Measurements from ENCODE around the gene CLIC5.

CLIC5 gene

DNA sequence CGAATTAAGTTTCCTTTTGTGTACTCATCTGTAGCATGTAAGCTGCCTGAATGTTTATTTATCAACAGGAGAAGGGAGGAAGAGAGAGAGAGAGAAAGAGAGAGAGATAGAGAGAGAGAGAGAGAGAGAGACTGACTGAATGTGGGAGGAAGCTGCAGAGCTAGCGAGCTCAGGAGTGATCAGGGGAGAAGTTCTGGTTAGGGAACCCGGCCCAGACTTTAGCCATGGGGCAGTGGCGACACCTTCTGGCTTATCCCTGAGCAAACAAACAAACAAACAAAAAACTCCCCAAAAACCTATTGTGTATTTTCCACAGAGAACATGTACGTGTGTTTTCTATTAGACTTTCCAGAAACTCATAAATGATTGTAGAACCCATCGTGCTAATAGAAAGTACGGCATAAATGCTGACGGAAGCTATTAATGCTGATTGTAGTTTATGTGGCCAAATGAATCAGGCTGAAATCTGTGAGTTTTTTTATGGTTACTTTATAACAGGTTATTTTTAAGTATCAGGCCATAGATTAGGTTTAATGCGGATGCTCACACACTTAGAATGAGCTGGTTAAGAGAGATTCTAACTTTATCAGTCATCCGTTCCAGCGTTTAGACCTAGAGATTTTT lies 92.8 kb downstream of the CLIC5 start:
- peak; percentile 70 for DNase-seq

DNA sequence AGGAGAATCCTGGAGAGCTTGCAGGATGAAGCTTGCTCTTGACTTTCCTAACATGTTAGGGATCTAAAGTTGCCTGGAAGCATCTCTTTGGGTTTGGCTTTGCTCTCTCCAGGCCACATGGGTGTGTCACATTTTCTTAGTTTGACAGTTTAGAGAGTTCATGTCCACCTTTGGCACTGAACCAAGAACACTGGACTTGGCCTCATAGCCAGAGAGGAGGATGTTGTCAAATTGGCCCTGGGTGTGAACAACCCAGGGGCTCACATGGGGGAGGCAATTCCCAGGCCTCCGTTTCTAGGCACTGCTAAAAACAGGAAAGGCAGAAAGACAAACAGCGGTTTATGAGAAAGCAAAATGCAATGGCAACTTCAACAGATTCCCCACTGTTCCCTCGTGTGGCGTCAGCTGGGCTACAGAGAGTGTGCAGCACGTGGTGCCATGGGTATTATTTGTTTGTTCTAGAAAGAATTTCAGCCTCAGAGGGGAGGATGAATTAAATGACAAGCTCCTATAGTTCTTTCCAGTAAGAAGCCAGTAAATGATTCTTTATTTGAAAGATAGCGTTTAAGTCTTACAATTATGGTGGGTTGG lies 93.9 kb downstream of the CLIC5 start:
- no peak for DNase-seq

GRCh38 chr6:45920819-45921511 lies 94.7 kb downstream of the CLIC5 start:
- no peak for DNase-seq

- no peak for DNase-seq
These were observed 98.2 kb downstream of the CLIC5 start for GRCh38 chr6:45917439-45917838.

GRCh38 chr6:45916692-45917091 lies 99.0 kb downstream of the CLIC5 start:
- no peak for DNase-seq

- DNase-seq: no peak
These were observed 99.7 kb downstream of the CLIC5 start for GRCh38 chr6:45915780-45916468.

DNA sequence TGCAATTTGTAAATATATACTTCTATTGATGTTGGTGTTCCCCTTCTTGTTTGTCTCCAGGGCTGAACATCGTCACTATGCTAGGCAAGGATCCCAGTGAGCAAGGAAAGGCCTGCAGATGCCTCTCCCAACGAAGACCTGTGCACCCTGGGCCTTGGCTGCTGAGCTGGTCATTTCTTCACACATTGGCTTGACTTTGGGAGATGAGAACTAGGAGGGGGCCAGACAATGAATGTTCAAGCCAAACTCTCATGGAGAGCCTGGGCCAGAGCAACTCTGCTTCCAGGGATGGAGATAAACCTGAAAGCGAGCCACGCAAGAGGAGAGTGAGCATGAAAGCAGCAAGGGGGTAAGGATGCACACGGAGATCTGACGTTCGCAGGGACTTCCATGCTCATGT lies 104.0 kb downstream of the CLIC5 start:
- DNase-seq: no peak

GRCh38 chr6:45903959-45904358 lies 111.7 kb downstream of the CLIC5 start:
- DNase-seq: no peak

- no peak for DNase-seq
These were observed 112.7 kb downstream of the CLIC5 start for GRCh38 chr6:45902984-45903383.

DNA sequence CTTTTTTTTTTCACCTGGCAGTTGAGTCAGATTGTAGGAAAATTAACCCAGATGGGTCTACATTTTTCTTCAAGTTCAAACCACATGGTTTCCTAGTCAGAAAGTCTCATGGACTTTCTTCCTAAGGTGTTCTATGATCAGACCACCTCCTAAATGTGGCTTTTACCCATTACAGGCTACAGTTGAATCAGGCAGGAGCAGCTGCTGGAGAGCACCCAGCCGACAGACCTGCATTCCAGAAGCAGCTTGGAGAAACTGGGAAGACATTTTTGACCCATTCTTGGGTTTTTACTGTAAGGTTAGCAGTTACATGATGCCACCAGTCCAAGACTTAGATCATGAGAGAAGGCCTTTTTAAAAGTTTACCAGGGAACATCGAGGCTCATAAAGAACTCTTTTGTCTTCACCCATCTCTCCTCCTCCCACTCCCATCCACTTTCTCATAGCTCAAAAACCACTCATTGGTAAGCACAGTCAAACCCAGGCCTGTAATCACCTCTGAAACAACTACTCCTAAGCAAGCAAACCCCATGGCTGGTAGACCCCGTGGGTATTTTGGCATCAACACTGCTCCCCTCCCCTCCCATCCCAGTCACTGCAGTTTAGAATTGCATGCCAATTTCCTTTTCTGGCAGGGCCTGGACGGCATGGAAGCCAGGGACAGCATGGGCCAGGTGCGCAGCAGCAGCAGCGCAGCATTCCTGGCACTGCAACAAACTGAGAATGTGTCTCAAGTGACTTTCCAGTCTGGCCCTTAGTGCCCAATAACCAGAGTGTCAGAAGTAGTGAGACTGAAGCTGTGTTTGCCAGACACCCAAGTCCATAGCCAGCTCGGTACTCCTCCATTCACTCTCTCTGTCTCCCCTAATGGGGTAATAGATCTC lies 113.7 kb downstream of the CLIC5 start:
- DNase-seq: no peak

DNA sequence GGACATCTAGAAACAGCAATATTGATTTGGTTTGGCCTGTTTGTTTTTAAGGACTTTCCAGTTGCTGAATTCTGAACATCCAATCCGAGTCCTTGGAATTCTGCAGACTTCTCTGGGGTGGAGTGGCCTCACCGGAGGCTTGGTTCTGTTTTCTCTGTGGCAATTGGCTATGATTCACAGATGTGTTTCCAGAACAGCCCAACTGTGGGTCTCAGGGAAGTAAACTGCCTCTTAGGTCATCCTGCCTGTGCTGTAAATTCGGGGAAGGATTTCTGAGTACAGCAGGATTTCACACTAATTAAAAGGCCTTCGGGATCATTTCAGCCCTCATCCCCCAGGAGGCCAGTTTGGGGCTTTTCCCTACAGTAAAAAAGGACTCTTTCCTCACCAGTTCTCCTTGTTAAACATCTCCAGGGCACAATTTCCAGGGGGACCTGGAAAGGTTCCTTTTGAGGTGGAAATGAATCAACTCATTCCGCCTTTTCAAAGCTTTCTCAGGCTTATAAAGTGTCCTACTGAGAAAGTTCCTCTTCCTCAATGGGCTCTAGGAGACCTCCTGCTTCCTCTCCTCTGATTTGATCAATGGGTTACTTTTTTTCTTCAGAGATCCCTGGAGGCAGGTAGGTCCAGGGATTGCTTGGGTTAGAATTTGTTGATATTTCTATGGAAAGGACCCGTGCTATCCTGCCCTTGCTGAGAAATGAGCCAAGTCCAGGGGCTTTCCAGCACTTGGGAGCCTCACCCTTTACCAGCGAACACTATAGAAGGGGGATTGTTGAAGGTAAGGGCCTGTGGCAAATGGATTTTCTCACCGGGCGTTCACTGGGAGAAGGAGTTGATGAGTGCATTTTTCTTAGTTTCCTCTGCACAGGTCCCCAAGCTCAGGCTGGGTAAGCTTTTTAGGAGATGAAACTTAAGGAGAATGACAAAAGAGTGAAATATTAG lies 114.6 kb downstream of the CLIC5 start:
- peak; percentile 38 for DNase-seq

- no peak for DNase-seq
These were observed 116.0 kb downstream of the CLIC5 start for GRCh38 chr6:45899683-45899946.

- DNase-seq: no peak
These were observed 116.5 kb downstream of the CLIC5 start for GRCh38 chr6:45898941-45899682.

DNA sequence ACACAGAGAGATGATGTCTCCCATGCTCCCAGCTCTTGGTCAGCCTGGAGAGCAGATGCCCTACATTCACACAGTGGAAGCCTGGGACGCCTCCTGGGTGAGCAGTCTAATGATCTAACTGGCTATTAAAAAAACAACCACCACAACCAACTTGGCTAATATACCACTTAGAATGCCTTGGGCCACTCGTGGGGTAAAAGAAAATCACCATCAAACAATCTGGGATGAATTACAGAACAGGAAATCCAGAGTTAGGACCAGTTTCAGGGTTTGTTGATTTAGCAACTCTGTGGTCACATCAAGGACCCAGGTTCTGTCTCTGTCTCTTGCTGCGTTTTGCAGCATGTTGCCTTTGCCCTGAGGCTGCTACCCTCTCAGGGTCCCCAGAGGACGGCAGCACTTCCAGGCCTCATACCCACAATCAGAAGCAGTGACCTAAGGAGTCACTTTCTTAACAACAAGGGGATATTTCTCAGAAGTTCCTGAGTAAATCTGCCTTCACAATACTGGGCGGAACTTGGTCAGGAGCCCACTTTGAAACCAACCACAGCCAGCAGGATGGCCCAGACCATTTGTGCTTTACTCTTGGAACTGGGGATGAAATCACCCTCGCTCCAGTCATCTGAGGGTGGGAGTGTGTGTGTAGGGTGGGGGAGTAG lies 118.7 kb downstream of the CLIC5 start:
- DNase-seq: peak; percentile 56

DNA sequence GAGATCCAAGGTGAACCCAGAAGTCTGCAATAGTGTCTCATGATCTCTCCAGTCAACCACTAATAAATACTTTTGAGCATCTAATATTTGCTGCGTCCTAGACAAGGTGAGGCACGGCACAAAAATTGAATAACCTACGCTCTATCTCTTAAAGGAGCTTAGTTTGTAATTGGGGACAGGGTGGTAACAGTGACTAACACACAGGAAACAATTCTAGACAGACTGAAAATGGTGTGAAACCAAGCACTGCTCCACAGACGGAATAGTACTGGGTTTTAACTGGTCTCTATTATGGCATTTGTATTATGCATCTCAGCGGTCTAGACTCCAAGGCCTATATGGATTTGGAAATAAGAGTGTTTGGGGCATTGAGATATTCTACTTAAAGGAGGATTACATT lies 120.1 kb downstream of the CLIC5 start:
- no peak for DNase-seq

GRCh38 chr6:45892696-45893245 lies 122.9 kb downstream of the CLIC5 start:
- no peak for DNase-seq

DNA sequence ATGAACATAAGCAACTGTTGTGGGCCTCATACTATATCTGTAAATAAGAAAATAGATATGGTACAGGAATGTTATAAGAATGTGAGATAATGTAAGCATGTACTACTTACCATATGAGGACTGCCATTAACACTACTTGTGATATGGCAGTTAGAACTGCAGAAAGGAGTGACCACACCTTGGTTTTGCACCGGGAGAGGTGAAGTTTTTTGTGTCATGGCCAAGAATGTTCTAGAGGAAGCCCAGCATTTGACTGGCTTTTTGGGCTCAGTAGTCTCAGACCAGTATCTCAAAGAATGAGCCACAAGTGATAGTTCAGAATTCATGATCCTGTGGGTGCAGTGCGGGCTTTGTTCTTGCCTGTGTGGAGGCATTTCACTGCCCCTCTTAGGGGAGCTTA lies 123.5 kb downstream of the CLIC5 start:
- no peak for DNase-seq

DNA sequence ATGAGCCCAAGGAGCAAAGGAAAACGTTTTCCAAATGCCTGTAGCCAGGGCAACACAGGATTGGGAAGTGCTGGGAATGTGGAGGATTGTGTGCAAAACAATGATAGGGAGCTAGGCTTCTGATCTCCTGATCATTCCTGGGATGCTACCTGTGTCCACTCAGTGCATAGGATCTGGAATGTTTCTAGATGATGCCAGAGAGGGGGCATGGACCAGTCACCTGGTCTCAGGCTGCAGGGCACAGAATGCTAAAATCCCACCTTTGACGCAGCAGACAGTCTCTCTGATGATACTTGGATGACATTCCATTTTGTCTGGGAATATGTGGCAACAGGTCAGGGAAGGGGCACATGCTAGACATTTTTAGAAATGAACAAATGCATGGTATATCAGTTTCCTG lies 128.9 kb downstream of the CLIC5 start:
- DNase-seq: no peak

- DNase-seq: no peak
These were observed 131.3 kb downstream of the CLIC5 start for GRCh38 chr6:45884336-45884735.

- DNase-seq: no peak
These were observed 133.0 kb downstream of the CLIC5 start for GRCh38 chr6:45882671-45883070.

All from inflammatory macrophage treated with lipopolysaccharide for 4 hours (primary cell).